Fibroblast of skin of right quadriceps (primary cell): ENCODE measurements around the gene LRIT3.

Experiments
- DNase-seq: peaks from one replicate; pipeline ENCODE4 v3.0.0-alpha.2; 2013

The LRIT3 gene

GRCh38 chr4:109912706-109913595, 65.0 kb downstream of the LRIT3 start, which contains the start of gene EGF:
EGF (plus strand) TSS chr4:109912883; CDS start chr4:109913336, 453 bp downstream.
- peak; percentile 59 for DNase-seq

- no peak for DNase-seq
Observed at GRCh38 chr4:109913596-109914241, 65.8 kb downstream of the LRIT3 start.

GRCh38 chr4:109914322-109914721, 66.4 kb downstream of the LRIT3 start:
- DNase-seq, result no peak

GRCh38 chr4:109915385-109916026, 67.6 kb downstream of the LRIT3 start:
- DNase-seq, result no peak

- no peak for DNase-seq
Observed at GRCh38 chr4:109916027-109916409, 68.1 kb downstream of the LRIT3 start.

GRCh38 chr4:109921384-109921808, 73.5 kb downstream of the LRIT3 start:
- DNase-seq, result peak; percentile 96
